SU-DHL-6 (cell line): ENCODE results near the gene DDAH2.

Source experiments
- CTCF ChIP-seq: fragments of 200-600 bp; sonication (generic); IDR thresholded peaks from one replicate; pipeline ENCODE4 v1.5.1; 2017; ENCODE audit warnings: antibody characterized with exemption, mild to moderate bottlenecking, low read length, moderate library complexity; ENCODE audit not compliant: insufficient read depth, poor library complexity, severe bottlenecking
- EZH2phosphoT487 ChIP-seq: fragments of 200-600 bp; sonication (generic), shearing (Covaris generic); conservative IDR thresholded peaks from 2 replicates; pipeline ENCODE4 v1.6.1; 2018; ENCODE audit warnings: mild to moderate bottlenecking, antibody characterized with exemption, low read length, moderate library complexity, mixed read lengths

DNA sequence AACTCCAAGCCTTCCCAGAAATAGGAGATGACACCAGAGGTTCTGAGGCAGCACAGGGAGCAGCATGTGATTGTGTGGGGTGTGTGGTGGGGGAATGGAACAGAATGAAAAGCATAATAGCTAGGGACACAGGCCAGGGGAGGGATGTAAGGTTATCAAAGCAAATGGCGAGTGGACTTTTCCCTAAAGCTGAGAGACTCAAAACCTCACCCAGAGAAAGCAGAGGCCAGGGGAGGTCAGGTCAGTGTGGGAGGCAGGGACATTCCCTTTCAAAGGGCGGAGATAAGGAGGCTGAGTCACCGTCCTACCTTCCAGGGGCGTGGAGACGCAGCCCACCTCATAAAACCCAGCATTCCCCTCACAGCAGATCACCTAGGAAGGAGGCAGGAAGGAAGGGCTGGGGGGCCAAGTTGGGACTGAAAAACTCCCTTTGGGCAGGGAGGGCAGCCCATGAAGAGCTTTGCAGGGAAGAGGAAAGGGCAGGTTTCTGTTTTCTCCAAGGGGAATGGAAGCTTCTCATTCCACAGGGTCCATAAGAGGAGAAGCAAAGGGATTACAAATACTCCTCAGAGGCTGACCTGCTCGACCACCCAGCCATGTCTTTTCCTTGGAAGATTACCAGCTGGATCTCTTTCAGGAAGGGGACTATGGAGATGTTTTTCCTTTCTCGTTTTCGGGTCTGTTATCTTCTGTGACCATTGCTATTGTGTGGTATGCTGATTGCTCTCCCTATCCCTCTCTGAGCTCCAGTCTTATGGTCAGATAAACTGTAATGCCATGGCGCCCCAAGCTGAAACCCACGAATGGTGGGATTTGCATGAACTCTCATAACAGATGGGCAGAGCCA is 38.6 kb downstream of the DDAH2 start:
- no peak for TF ChIP-seq CTCF
- no peak for TF ChIP-seq EZH2phosphoT487
